ENCODE data around the gene TNFRSF1A. TPM values are rescaled to one million over a fixed set of nuclear protein-coding genes. Genes with fewer than 3 reads are reported as not detected.

The TNFRSF1A gene
- total RNA-seq: 75.2 TPM

DNA sequence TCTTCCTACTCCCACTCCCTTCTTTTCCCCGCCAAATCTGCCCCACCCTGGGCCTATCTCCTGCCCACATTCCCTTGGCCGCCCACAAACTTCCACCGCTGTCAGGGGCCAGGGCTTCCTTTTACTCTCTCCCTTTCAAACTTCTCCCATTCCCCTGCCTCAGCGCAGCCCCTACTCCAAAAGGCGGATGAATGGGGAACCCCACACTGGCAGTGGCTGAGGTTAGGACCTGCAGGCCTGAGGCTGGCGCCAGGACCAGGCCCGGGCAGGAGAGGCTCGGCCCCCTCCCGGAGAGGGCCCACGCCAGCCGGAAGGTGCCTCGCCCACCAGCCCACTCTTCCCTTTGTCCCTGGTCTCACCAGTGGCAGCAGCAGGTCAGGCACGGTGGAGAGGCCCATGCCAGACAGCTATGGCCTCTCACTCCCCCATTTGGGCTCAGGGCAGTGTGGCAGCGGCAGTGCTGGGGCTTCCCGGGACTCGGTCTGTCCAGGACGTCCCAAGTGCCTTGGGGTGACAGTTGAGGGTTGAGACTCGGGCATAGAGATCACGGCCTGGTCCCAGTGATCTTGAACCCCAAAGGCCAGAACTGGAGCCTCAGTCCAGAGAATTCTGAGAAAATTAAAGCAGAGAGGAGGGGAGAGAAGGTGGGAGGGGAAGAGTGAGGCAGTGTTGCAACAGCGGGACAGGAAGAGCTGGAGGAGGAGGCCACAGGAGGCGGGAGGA, at the start of gene TNFRSF1A:
TSS of gene TNFRSF1A (minus strand) at position 660 of the 723 bp plus-strand sequence. CDS start at position 398, 262 bp downstream.
- H3K4me1 ChIP-seq (ENCODE audit: insufficient read depth, low read length): peaks cover 74% of the 10 kb centered on the region
- H3K9me3 ChIP-seq (ENCODE audit: low read depth, low read length): no peaks in the 10 kb centered on the region
- H3K4me3 ChIP-seq (ENCODE audit: low read length): peak within 1 kb of the TSS; percentile 91
- no peaks in the 10 kb centered on the region for H3K27me3 ChIP-seq (ENCODE audit: insufficient read depth, low read length)

DNA sequence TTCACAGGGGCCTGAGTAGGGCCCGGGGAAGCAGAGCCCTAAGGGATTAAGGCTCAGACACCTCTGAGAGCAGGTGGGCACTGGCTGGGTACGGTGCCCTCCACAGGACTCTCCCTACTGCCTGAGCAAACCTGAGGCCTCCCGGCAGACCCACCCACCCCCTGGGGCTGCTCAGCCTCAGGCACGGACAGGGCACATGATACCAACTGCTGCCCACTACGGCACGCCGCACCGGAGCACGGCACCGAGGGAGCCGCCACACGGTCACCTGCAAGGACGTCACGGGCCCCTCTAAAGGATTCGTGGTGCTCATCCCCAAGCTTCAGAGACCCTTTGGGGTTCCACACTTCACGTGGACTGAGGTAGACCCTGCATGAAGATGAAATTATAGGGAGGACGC, 49.1 kb upstream of the TNFRSF1A start:
- no peaks in the 10 kb centered on the region for H3K27me3 ChIP-seq (ENCODE audit: insufficient read depth, low read length)
- H3K4me1 ChIP-seq (ENCODE audit: insufficient read depth, low read length): peaks cover 19% of the 10 kb centered on the region
- no peak overlapping the region for H3K4me3 ChIP-seq (ENCODE audit: low read length)
- no peaks in the 10 kb centered on the region for H3K9me3 ChIP-seq (ENCODE audit: low read depth, low read length)

DNA sequence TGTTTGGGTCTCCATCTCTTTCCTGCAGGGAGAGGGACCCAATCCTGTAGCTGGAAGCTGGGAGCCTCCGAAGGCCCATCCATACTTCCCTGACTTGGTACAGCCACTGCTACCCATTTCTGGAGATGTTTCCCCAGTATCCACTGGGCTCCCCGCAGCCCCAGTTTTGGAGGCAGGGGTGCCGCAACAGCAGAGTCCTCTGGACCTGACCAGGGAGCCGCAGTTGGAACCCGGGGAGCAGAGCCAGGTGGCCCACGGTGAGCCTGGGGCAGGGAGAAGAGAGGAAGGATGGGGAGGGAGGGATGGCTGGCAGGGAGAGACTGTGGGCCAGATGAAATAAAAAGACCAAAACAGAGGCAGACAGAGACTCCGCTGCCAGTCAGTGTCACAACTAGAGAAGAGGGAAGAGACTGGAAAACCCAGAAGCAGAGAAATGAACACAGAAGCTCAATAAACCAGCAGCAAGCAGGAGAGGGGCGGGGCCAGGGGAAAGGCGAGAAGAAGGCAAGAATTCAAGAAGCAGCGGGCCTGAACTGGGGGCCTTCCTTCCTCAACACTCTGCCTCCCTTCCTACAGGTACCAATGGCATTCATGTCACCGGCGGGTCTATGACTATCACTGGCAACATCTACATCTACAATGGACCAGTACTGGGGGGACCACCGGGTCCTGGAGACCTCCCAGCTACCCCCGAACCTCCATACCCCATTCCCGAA, 48.4 kb upstream of the TNFRSF1A start:
- H3K27me3 ChIP-seq (ENCODE audit: insufficient read depth, low read length): no peaks in the 10 kb centered on the region
- no peak overlapping the region for H3K4me3 ChIP-seq (ENCODE audit: low read length)
- H3K4me1 ChIP-seq (ENCODE audit: insufficient read depth, low read length): peaks cover 24% of the 10 kb centered on the region
- H3K9me3 ChIP-seq (ENCODE audit: low read depth, low read length): no peaks in the 10 kb centered on the region

DNA sequence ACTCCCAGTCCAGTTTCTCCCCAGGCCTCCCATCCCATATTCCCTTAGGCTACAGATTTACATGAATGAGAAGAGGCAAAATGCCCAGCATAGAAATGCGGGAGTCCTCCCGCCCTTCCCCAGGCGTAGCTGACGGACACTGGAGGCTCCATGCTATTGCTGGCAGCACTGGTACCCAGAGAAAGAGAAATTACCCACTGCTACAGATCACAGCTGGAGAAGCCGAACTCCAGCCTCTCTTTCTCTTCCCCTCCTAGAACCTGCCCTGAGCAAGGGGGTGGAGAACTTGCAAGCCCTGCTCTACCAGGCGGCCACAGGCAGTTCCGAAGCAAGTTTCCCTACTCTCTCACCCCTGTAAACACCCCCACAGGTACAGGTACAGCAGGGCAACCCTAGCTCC, 45.7 kb upstream of the TNFRSF1A start:
- H3K9me3 ChIP-seq (ENCODE audit: low read depth, low read length): no peaks in the 10 kb centered on the region
- no peak overlapping the region for H3K4me3 ChIP-seq (ENCODE audit: low read length)
- no peaks in the 10 kb centered on the region for H3K27me3 ChIP-seq (ENCODE audit: insufficient read depth, low read length)
- peaks cover 39% of the 10 kb centered on the region for H3K4me1 ChIP-seq (ENCODE audit: insufficient read depth, low read length)

DNA sequence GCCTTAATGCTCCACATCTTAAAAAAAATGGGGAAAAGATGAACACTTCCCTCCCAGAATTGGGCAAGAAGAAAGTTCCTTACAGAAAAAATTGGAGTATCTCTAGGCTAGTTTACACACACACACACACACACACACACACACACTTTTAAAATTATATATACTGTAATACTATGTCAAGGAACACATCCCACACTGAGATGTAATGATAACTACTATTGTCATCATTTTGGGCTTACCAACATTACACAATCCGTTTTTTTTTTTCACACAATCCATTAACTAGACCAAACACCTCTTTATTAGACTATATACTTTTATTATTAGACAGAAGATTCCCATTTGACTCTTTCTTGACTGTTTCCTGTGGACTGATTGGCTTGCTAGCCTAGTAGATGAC, 44.6 kb upstream of the TNFRSF1A start:
- H3K27me3 ChIP-seq (ENCODE audit: insufficient read depth, low read length): no peaks in the 10 kb centered on the region

DNA sequence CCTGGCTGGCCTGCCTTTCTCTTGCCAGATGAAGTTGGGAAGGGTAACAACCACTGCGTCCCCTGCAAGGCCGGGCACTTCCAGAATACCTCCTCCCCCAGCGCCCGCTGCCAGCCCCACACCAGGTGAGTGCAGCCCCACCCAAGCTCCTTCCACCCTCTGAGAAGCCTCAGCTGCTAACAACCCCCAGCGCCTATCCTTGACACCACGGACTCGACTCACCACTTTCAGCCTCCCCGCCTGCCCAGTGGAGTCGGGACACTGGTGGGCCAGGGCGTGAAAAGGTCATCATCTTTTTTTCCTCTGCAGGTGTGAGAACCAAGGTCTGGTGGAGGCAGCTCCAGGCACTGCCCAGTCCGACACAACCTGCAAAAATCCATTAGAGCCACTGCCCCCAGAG, 44.2 kb upstream of the TNFRSF1A start:
- H3K4me3 ChIP-seq (ENCODE audit: low read length): no peak overlapping the region
- peaks cover 37% of the 10 kb centered on the region for H3K4me1 ChIP-seq (ENCODE audit: insufficient read depth, low read length)

More for the DNA sequence above, 44.6 kb upstream of the TNFRSF1A start:
- Histone ChIP-seq H3K4me1 (ENCODE audit: insufficient read depth, low read length) (peaks cover 36% of the 10 kb centered on the region), H3K4me3 (ENCODE audit: low read length) (no peak overlapping the region), H3K9me3 (ENCODE audit: low read depth, low read length) (no peaks in the 10 kb centered on the region)

DNA sequence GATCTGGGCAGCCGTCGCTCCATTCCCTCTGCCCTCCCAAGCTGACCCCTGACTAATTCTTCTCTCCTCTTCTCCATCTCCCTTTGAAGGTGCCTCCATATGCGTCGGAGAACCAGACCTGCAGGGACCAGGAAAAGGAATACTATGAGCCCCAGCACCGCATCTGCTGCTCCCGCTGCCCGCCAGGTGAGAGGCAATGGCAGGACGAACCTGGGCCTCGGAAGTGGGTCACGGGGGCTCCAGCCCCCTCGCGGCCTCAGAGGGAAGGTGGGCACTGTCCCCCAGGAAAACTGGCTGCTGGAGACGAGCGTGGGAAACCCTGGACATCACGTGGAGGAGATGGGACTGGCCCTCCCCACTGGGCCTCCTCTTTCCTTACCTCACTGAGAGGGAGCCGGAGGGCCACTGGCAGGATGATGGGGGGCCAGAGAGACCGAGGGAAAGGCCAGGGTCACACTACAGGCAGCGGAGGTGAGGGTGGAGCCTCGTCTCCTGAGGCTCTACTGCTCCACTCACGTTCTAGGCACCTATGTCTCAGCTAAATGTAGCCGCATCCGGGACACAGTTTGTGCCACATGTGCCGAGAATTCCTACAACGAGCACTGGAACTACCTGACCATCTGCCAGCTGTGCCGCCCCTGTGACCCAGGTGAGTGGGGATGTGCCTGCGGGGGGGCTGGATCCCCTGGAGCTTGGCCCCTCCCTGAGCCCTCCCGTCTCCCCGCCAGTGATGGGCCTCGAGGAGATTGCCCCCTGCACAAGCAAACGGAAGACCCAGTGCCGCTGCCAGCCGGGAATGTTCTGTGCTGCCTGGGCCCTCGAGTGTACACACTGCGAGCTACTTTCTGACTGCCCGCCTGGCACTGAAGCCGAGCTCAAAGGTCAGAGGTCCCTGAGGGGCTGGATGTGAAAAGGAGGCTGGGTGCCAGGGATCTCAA, 42.9 kb upstream of the TNFRSF1A start:
- no peaks in the 10 kb centered on the region for H3K9me3 ChIP-seq (ENCODE audit: low read depth, low read length)
- peaks cover 50% of the 10 kb centered on the region for H3K4me1 ChIP-seq (ENCODE audit: insufficient read depth, low read length)
- H3K27me3 ChIP-seq (ENCODE audit: insufficient read depth, low read length): no peaks in the 10 kb centered on the region
- H3K4me3 ChIP-seq (ENCODE audit: low read length): peak overlapping the region; percentile 52

More for the DNA sequence above, 44.2 kb upstream of the TNFRSF1A start:
- Histone ChIP-seq H3K9me3 (ENCODE audit: low read depth, low read length) (no peaks in the 10 kb centered on the region), H3K27me3 (ENCODE audit: insufficient read depth, low read length) (no peaks in the 10 kb centered on the region)

DNA sequence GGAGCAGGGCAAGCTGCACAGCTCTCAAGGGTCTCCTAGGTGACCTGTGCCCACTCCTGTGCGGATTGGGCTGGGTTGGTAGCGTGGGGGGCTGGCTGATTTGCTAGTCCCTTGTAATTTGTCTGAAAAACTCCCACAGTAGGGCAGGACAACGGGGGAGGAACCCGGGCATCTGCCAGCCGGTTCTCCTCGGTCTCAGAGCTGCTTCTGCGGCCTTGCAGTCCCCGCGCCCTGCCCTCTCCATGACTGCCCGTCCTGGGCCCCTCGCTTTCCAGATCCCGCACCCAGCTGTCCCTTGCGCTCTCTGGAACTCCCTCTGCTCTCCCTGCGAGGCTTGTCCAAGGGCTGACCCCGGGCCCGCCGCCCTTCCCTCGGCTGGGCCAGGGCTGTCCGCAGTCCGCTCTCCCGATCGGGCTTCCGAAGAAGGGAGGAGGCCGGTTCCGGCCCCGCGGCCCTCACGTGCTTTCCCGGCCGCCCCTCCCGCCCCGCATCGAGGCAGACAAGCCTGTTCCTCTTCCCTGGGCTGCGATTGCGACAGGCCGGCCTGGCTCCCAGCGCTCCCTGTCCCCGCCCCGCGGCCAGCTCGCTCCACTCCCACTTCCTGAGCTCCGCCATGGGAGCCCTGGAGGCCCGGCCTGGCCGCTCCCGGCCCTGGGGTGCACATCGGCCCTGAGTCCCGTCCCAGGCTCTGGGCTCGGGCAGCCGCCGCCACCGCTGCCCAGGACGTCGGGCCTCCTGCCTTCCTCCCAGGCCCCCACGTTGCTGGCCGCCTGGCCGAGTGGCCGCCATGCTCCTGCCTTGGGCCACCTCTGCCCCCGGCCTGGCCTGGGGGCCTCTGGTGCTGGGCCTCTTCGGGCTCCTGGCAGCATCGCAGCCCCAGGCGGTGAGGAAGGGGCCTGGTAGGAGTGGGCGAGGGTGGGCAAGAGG, 42.0 kb upstream of the TNFRSF1A start, which contains the start of gene LTBR:
TSS of gene LTBR (plus strand) at position 591 of the 927 bp plus-strand sequence. CDS start at position 788, 197 bp downstream.
- Histone ChIP-seq H3K4me1 (ENCODE audit: insufficient read depth, low read length) (peaks cover 59% of the 10 kb centered on the region), H3K4me3 (ENCODE audit: low read length) (peak within 1 kb of the TSS; percentile 52), H3K9me3 (ENCODE audit: low read depth, low read length) (no peaks in the 10 kb centered on the region), H3K27me3 (ENCODE audit: insufficient read depth, low read length) (no peaks in the 10 kb centered on the region)

DNA sequence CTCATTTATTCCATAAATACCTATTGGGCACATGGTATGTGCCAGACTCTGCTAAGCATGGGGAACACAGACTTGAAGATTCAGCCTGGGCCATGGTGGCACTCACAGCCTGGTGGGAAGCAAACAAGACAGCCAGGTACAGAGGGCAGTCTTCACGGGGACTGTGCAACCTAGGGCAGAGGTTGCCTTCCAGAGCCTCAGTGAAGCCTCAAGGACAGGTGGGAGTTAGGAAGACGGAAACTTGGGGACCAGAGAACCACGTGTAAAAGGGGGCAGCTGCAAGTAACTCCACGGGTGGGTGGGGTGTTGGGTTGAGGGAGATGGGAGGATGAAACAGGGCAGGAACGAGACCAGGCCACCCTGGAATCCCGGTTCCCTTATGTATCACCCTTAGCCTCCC, 41.1 kb upstream of the TNFRSF1A start:
- no peak overlapping the region for H3K4me3 ChIP-seq (ENCODE audit: low read length)

DNA sequence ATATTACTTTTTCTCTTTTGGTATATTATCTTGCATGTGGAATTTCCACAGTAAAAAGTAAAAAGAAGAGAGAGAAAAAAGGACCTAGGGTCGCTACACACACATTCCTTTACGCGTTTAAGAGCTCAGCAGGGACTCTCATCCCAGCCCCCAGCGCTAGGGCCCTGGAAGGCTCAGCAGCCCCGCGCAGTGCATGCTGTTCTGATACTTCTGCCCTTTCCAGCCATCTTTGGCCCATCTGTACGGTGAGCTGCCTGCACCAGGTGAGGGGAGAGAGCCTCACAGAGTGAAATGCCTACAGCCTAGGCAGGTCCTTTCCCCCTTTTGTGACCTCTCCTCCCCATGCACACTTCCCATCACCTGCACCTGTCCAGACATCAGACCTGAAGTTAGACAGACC, 40.5 kb upstream of the TNFRSF1A start:
- Histone ChIP-seq H3K27me3 (ENCODE audit: insufficient read depth, low read length) (no peaks in the 10 kb centered on the region), H3K4me1 (ENCODE audit: insufficient read depth, low read length) (peaks cover 73% of the 10 kb centered on the region), H3K9me3 (ENCODE audit: low read depth, low read length) (no peaks in the 10 kb centered on the region), H3K4me3 (ENCODE audit: low read length) (no peak overlapping the region)

More for the DNA sequence above, 41.1 kb upstream of the TNFRSF1A start:
- Histone ChIP-seq H3K9me3 (ENCODE audit: low read depth, low read length) (no peaks in the 10 kb centered on the region), H3K27me3 (ENCODE audit: insufficient read depth, low read length) (no peaks in the 10 kb centered on the region), H3K4me1 (ENCODE audit: insufficient read depth, low read length) (peaks cover 68% of the 10 kb centered on the region)

DNA sequence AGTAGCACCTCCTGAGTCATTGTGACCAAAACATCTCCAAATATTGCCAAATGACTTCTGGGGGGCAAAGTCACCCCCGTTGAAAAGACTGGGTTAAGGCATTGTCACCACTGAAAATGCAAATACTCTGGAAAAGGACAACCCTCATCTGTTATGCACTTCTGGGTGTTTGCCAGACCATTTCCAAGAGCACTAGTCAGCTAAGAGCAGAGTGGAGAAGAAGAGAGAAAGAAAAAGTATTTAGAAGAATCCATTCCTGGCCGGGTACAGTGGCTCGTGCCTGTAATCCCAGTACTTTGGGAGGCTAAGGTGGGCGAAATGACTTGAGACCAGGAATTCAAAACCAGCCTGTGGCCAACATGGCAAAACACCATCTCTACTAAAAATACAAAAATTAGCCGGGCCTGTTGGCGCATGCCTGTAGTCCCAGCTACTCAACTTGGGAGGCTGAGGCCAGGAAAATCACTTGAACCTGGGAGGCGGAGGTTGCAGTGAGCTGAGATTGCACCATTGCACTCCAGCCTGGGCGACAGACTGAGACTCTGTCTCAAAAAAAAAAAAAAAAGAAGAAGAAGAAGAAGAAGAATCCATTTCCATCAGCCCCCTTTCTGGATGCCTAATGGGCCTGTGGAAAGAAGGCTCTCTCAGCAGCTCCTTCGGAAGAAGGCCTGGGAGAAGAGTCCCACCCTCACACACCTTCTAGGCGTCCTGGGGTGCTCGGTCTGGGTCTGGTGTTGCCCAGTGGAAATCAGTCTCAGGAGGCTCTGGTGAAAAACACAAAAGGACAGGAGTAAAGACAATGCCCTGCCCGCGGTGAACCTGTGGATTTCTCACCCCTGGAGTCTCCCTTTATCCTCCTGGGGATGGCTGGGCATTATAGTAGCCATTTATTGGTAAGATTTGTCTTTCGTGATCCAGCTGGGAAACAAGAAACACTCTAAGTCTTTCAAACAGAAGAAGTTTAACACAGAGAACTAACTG, 38.6 kb upstream of the TNFRSF1A start:
- Histone ChIP-seq H3K4me3 (ENCODE audit: low read length) (no peak overlapping the region), H3K27me3 (ENCODE audit: insufficient read depth, low read length) (no peaks in the 10 kb centered on the region), H3K4me1 (ENCODE audit: insufficient read depth, low read length) (peaks cover 81% of the 10 kb centered on the region), H3K9me3 (ENCODE audit: low read depth, low read length) (no peaks in the 10 kb centered on the region)

DNA sequence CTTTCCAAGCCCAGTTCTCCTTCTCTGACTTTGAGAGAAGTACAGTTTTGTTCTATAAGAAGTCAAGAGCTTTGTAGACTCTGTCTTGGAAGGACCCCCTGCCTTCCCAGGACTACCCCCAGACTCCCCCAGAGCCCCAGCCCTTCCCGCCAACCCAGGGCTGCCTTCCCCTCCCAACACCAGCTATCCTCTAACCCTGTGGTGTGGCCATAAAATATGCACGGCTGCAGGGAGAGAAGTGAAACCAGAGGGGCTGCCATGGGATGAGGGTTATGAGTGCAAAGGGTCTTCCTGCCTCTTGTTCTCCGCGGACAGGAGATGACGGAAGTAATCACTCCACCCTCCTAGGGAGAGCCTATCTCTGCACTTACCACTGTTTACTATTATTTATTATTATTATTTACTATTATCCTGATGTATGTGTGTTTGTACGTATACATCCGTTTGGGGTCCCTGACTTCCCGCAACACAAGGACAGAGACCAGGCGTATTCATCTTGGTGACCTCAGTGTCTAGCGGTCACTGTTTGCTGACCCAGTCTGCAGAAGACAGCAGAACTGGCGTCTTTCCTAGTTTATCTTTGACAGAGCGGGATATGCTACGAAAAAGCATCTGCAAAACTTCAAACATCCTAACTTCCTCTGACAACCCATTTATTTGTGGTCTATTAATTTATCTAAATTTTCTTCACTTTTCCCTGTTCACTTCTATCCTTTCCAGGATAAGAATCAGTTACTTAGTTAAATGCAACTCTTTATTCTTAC, 37.0 kb upstream of the TNFRSF1A start:
- Histone ChIP-seq H3K9me3 (ENCODE audit: low read depth, low read length) (no peaks in the 10 kb centered on the region), H3K4me1 (ENCODE audit: insufficient read depth, low read length) (peaks cover 66% of the 10 kb centered on the region), H3K4me3 (ENCODE audit: low read length) (no peak overlapping the region), H3K27me3 (ENCODE audit: insufficient read depth, low read length) (no peaks in the 10 kb centered on the region)

DNA sequence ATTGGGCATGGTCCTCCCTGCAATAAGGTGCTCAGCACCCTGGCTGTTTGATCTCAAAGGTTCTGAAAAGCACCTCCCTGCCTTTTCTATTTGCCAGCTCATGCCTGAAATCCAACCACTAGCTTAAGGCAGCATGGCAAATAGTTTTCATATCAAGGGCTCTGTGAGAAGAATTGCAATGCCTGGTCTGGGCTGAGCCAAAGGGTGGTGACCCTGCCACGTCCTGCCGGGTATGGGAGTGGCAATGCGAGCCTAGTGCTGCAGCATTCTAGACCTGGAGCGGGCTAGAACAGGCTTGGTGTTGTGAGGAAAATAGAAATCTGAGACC, 35.8 kb upstream of the TNFRSF1A start:
- Histone ChIP-seq H3K4me1 (ENCODE audit: insufficient read depth, low read length) (peaks cover 62% of the 10 kb centered on the region), H3K9me3 (ENCODE audit: low read depth, low read length) (no peaks in the 10 kb centered on the region), H3K27me3 (ENCODE audit: insufficient read depth, low read length) (no peaks in the 10 kb centered on the region), H3K4me3 (ENCODE audit: low read length) (no peak overlapping the region)

Measured in mononuclear cell (primary cell).